Nephron (organoid): ENCODE results near the gene NT5C3A.
"Not testable (repeated sequence)": the region's sequence is repeated elsewhere in the genome, so short reads cannot be mapped to it uniquely, and the experiment has no call there.

Experiments
- H3K27ac Mint-ChIP-seq, 3 experiments: 2 replicates each; pipeline ENCODE4 v1.8.0; 2020; ENCODE audit warnings: mixed read lengths in 3 of 3, mild to moderate bottlenecking in 2 of 3, moderate library complexity in 1 of 3
- H3K27me3 Mint-ChIP-seq: 2 replicates; pipeline ENCODE4 v1.8.0; 2021; ENCODE audit warnings: low read depth, mild to moderate bottlenecking, moderate library complexity, mixed read lengths
- H3K36me3 Mint-ChIP-seq: 2 replicates; pipeline ENCODE4 v1.8.0; 2020; ENCODE audit warnings: low read depth, mixed read lengths
- H3K4me1 Mint-ChIP-seq: 2 replicates; pipeline ENCODE4 v1.8.0; 2020; ENCODE audit warnings: mixed read lengths
- H3K4me3 Mint-ChIP-seq, 3 experiments: 2 replicates each; pipeline ENCODE4 v1.8.0; 2020; ENCODE audit warnings: mild to moderate bottlenecking in 3 of 3, mixed read lengths in 3 of 3, moderate library complexity in 2 of 3
- H3K9me3 Mint-ChIP-seq: 2 replicates; pipeline ENCODE4 v1.8.0; 2020; ENCODE audit warnings: mixed read lengths

NT5C3A gene

GRCh38 chr7:32998361-32999171 is 64.0 kb downstream of the NT5C3A start:
- not testable (repeated sequence) for H3K36me3 Mint-ChIP-seq, H3K27me3 Mint-ChIP-seq, H3K9me3 Mint-ChIP-seq
- peak overlapping the region; percentile 51 to 62 (median 59) for H3K4me3 Mint-ChIP-seq
- H3K4me1 Mint-ChIP-seq, result peaks cover 25% of the 10 kb centered on the region
- peak overlapping the region; percentile 98 to 100 (median 99) for H3K27ac Mint-ChIP-seq

DNA sequence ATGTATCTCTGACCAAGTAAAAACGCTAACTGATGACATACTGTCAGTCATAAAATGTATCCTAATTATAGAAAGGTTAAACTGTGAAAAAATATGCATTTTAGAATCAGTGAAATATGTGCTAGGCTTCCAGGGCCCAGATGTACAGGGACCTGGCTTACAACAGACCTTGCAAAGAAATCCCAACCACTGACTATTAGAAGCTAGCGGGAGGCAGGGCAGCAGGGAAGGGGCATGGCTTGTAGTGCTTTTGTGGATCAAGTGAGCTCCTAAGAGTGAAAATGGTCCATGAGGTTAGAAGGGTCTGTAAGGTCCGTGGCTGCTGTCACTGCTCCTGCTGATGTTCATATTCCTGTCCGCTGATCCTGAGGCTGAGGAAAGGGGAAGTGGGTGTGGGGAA is 64.6 kb downstream of the NT5C3A start:
- not testable (repeated sequence) for H3K27me3 Mint-ChIP-seq, H3K9me3 Mint-ChIP-seq, H3K36me3 Mint-ChIP-seq
- H3K4me3 Mint-ChIP-seq, result peak overlapping the region; percentile 19 to 62 (median 59)
- H3K4me1 Mint-ChIP-seq, result peaks cover 31% of the 10 kb centered on the region
- H3K27ac Mint-ChIP-seq, result peak overlapping the region; percentile 98 to 100 (median 99)

DNA sequence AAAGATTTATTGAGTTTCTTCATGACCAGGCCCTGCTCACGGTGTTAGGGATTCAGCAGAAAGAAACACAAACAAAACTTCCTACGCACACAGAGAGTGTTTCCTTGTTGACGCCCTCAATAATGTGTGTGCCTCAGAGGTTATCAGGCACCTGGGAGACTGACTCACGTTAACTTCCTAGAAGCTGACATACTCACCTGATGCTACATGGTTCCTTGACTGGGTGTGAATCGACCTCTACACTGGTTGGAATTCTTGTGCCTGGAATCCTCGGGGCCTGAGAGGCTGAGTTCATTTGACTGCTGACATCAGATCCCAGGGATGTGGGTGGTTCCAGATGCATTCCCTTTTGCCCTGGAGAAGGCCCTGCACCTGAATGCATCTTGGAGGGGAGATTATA is 69.8 kb downstream of the NT5C3A start:
- H3K27ac Mint-ChIP-seq, H3K9me3 Mint-ChIP-seq, H3K27me3 Mint-ChIP-seq, H3K4me3 Mint-ChIP-seq: not testable (repeated sequence)
- peaks cover 15% of the 10 kb centered on the region for H3K36me3 Mint-ChIP-seq
- H3K4me1 Mint-ChIP-seq, result peaks cover 20% of the 10 kb centered on the region

GRCh38 chr7:32991975-32992700 is 70.4 kb downstream of the NT5C3A start:
- Mint-ChIP-seq H3K4me1 (peaks cover 18% of the 10 kb centered on the region), H3K36me3 (peaks cover 15% of the 10 kb centered on the region), H3K27ac (peak overlapping the region in 1 of 3 experiments; percentile 99)
- H3K9me3 Mint-ChIP-seq, H3K4me3 Mint-ChIP-seq, H3K27me3 Mint-ChIP-seq: not testable (repeated sequence)

GRCh38 chr7:32991068-32991585 is 71.4 kb downstream of the NT5C3A start:
- not testable (repeated sequence) for H3K9me3 Mint-ChIP-seq, H3K27me3 Mint-ChIP-seq
- Mint-ChIP-seq H3K27ac (peak overlapping the region; percentile 97 to 99 (median 97)), H3K36me3 (peaks cover 18% of the 10 kb centered on the region), H3K4me3 (peak overlapping the region in 1 of 3 experiments; percentile 36), H3K4me1 (peaks cover 18% of the 10 kb centered on the region)

GRCh38 chr7:32988148-32988547 is 74.4 kb downstream of the NT5C3A start:
- not testable (repeated sequence) for H3K27me3 Mint-ChIP-seq, H3K9me3 Mint-ChIP-seq, H3K4me3 Mint-ChIP-seq
- peaks cover 21% of the 10 kb centered on the region for H3K4me1 Mint-ChIP-seq
- H3K36me3 Mint-ChIP-seq, result peaks cover 25% of the 10 kb centered on the region
- peak overlapping the region in 1 of 3 experiments; percentile 65 for H3K27ac Mint-ChIP-seq

DNA sequence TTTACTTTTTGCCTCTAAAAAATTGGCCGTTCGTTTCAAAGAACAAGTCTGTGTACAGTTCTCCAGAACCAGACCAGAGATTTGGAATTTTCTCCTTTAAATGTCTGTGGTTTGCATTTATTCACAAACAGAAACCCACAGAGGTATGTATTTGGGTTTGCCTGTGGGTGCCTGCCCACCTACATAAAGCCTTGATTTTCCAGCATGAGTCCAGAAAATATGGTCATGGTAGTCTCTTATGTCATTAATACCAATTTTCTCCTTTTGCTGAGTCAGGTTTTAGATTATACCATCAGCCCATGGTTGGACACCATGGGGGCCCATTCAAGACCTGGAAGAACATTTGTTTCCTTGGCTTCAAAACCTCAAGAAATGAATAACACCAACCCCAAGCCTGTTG is 82.7 kb downstream of the NT5C3A start:
- H3K4me1 Mint-ChIP-seq, H3K4me3 Mint-ChIP-seq, H3K9me3 Mint-ChIP-seq, H3K27me3 Mint-ChIP-seq, H3K27ac Mint-ChIP-seq: not testable (repeated sequence)
- peaks cover 40% of the 10 kb centered on the region for H3K36me3 Mint-ChIP-seq

DNA sequence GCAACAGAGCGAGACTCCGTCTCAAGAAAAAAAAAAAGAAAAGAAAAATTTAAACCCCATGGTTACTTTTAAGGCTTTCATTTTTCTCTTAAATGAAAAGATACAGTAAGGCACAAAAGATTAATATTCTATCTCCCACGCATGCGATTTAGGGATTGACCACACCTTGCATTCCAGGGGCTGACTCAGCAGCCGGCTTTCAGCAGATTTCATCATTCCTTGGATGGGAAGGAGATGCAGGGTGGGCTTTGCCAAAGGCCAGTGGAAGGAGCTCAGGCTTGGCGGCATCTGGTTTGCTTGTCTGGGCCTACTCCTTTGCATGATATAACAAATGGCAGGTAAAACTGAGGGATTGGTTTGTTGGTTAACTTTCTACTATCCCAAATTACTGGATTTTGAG is 83.3 kb downstream of the NT5C3A start:
- not testable (repeated sequence) for H3K4me3 Mint-ChIP-seq, H3K4me1 Mint-ChIP-seq, H3K9me3 Mint-ChIP-seq, H3K27me3 Mint-ChIP-seq, H3K27ac Mint-ChIP-seq
- peaks cover 34% of the 10 kb centered on the region for H3K36me3 Mint-ChIP-seq

GRCh38 chr7:32977159-32977558 is 85.4 kb downstream of the NT5C3A start:
- H3K4me3 Mint-ChIP-seq, H3K27me3 Mint-ChIP-seq, H3K4me1 Mint-ChIP-seq, H3K9me3 Mint-ChIP-seq, H3K27ac Mint-ChIP-seq: not testable (repeated sequence)
- peaks cover 28% of the 10 kb centered on the region for H3K36me3 Mint-ChIP-seq

GRCh38 chr7:32971967-32972366 is 90.6 kb downstream of the NT5C3A start:
- Mint-ChIP-seq H3K4me1 (peaks cover 21% of the 10 kb centered on the region), H3K27ac (peak overlapping the region in 1 of 3 experiments; percentile 80)

DNA sequence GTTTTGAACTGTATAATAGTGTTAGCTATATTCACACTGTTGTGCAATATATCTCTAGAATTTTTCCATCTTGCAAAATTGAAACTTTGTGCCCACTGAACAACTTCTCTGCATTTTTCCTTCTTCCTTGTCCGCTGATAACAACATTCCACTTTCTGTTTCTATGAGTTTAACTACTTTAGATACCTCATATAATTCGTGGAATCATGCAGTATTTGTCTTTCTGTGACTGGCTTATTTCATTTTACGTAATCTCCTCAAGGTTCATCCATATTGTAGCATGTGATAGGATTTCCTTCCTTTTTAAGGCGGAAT is 95.4 kb downstream of the NT5C3A start:
- H3K4me3 Mint-ChIP-seq, H3K36me3 Mint-ChIP-seq, H3K27me3 Mint-ChIP-seq, H3K9me3 Mint-ChIP-seq: not testable (repeated sequence)
- Mint-ChIP-seq H3K4me1 (peaks cover 41% of the 10 kb centered on the region), H3K27ac (peak overlapping the region in 1 of 3 experiments; percentile 27)

More at GRCh38 chr7:32971967-32972366, 90.6 kb downstream of the NT5C3A start:
- not testable (repeated sequence) for H3K27me3 Mint-ChIP-seq, H3K9me3 Mint-ChIP-seq, H3K4me3 Mint-ChIP-seq
- H3K36me3 Mint-ChIP-seq, result peaks cover 21% of the 10 kb centered on the region

DNA sequence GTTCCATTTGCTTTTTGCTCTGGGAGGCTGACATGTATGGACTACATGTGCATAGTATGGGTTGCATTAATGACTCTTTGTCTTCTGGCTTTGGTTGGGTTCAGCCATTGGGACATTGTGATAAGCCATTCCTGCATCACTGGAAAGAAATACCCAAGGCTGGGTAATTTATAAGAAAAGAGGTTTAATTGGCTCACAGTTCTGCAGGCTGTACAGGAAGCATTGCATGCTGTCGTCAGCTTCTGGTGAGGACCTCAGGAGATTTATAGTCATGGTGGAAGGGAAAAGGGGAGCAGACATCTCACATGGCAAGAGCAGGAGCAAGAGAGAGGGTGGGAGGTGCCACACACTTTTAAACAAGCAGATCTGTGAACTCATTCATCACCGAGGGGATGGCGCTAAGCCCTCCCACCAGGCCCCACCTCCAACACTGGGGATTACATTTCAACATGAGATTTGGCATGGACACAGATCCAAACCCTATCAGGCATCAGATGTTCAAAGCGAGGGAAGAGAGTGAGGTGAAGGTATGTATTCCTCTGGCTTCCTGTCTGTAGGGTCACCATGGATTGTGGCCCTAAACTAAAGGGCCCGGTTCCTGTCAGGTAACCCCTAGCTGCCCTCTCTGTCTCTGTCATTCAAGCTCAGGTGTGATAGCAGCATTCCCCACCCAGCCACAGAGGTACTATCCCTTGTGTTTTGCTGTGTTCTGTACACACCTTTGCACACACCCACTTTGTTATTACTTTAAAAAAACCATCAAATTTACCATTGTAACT is 95.9 kb downstream of the NT5C3A start:
- not testable (repeated sequence) for H3K9me3 Mint-ChIP-seq, H3K36me3 Mint-ChIP-seq, H3K27me3 Mint-ChIP-seq, H3K4me3 Mint-ChIP-seq
- peaks cover 35% of the 10 kb centered on the region for H3K4me1 Mint-ChIP-seq
- H3K27ac Mint-ChIP-seq, result peak overlapping the region in 1 of 3 experiments; percentile 27
